Stimulated activated CD4-positive, alpha-beta T cell treated with anti-CD3 and anti-CD28 coated beads, Interleukin-12 subunit alpha, Interleukin-12 subunit beta, amount 100 ng/mL, for 4 hours (primary cell): Measurements from ENCODE around the gene DNAJC17.

Source experiments
- DNase-seq: peaks from one replicate; pipeline ENCODE4 v3.0.0-alpha.2; 2020

Gene DNAJC17

GRCh38 chr15:40828447-40829036 is 21.3 kb upstream of the DNAJC17 start, which contains the start of gene PPP1R14D:
Gene PPP1R14D (minus strand): TSS chr15:40828708. CDS start chr15:40828641, 67 bp downstream.
- DNase-seq: no peak

GRCh38 chr15:40826423-40827075 is 19.3 kb upstream of the DNAJC17 start:
- no peak for DNase-seq

- no peak for DNase-seq
Observed at GRCh38 chr15:40825661-40826422, 18.6 kb upstream of the DNAJC17 start.

- DNase-seq: no peak
Observed at GRCh38 chr15:40823572-40824343, 16.5 kb upstream of the DNAJC17 start.

- DNase-seq: no peak
Observed at GRCh38 chr15:40821195-40821594, 13.9 kb upstream of the DNAJC17 start.

GRCh38 chr15:40819048-40819447 is 11.8 kb upstream of the DNAJC17 start:
- DNase-seq: no peak

- DNase-seq: no peak
Observed at GRCh38 chr15:40815042-40815698, 7.9 kb upstream of the DNAJC17 start.

- DNase-seq: no peak
Observed at GRCh38 chr15:40812721-40813425, 5.6 kb upstream of the DNAJC17 start.

GRCh38 chr15:40808861-40809450 is 1.7 kb upstream of the DNAJC17 start:
- DNase-seq: no peak

- DNase-seq: no peak
Observed at GRCh38 chr15:40807888-40808461, 702 bp upstream of the DNAJC17 start.

- DNase-seq: no peak
Observed at GRCh38 chr15:40806672-40807027, 623 bp downstream of the DNAJC17 start.

GRCh38 chr15:40803688-40804087 is 3.6 kb downstream of the DNAJC17 start:
- DNase-seq: no peak

GRCh38 chr15:40803076-40803475 is 4.2 kb downstream of the DNAJC17 start:
- no peak for DNase-seq

GRCh38 chr15:40799523-40799922 is 7.8 kb downstream of the DNAJC17 start:
- no peak for DNase-seq

GRCh38 chr15:40796512-40796911 is 10.8 kb downstream of the DNAJC17 start:
- no peak for DNase-seq

GRCh38 chr15:40796041-40796440 is 11.2 kb downstream of the DNAJC17 start:
- DNase-seq: no peak

- no peak for DNase-seq
Observed at GRCh38 chr15:40793216-40793989, 13.9 kb downstream of the DNAJC17 start.

GRCh38 chr15:40792394-40792793 is 14.9 kb downstream of the DNAJC17 start:
- no peak for DNase-seq

- no peak for DNase-seq
Observed at GRCh38 chr15:40790718-40791117, 16.6 kb downstream of the DNAJC17 start.

GRCh38 chr15:40789999-40790398 is 17.3 kb downstream of the DNAJC17 start:
- DNase-seq: no peak

GRCh38 chr15:40789119-40789518 is 18.2 kb downstream of the DNAJC17 start:
- no peak for DNase-seq
